NK-92 treated with Interleukin-12 subunit alpha and Interleukin-12 subunit beta, amount 100 ng/mL, for 24 hours (cell line): Measurements from ENCODE around the gene ARHGAP35.
A peak's percentile ranks its signal among the peaks of the same experiment; 100 is the strongest.

ENCODE experiments used
- DNase-seq: peaks from one replicate; lab custom pipeline; 2025; lab: John Stamatoyannopoulos, UW

Gene ARHGAP35

DNA sequence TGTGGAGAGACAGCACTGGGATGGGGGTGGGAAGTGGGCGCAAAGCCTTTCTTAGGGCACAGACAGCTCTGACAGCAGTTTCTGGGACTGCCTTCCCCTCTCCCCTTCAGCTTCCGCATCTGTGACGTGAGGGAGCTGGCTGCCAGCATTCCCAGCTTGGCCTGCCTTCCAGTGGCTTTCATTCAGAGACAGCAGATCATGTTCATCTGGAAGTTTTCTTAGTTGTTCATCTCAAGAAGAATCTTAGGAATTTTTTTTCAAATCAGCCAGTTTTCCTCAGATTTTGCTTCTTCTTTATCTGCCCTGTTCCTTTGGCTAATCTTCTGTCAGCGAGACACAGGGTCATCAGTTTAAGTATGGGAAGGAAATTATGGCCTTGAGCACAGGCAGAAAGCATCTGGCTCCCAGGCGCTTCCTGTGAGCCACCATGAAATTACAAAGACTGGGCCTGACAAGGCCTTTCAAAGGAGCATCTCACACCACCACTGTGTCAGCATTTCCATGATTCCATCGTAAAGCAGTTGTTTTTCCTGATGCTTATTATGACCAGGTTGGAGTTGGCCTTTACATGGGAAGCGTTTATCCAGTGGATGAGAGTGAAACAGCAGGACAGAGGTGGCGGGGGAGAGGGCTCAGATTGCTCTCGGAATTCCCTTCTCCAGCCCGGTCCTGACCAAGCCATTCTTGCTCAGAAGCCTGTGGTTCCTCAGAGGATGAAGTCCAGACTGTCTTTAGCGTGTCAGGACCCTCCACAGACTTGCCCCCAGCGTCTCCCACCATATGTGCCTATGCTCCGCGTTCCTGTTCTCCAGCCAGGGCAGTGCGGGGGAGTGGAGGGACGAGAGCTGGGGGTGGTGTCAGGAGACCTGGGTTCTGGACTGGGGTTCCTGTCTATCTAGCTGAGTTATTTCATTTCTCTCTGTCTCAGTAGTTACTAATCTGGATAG lies 43.6 kb downstream of the ARHGAP35 start:
- DNase-seq = peak; percentile 6

DNA sequence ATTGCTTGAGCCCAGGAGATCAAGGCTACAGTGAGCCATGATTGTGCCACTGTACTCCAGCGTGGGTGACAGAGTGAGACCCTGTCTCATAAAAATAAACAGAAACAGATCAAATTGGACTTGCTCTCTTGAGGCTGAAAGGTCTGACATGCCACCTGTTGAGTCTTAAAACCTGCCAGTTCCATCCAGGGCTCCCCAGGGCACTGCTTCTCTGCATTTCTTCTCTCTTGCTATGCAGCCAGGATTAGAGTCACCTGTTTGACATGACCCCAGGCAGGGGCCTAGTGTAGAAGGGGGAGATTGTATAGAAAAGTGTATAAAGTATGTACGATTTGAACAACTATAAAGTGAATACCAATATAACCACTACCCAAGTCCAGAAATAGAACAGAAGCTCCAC lies 45.4 kb downstream of the ARHGAP35 start:
- DNase-seq = no peak

DNA sequence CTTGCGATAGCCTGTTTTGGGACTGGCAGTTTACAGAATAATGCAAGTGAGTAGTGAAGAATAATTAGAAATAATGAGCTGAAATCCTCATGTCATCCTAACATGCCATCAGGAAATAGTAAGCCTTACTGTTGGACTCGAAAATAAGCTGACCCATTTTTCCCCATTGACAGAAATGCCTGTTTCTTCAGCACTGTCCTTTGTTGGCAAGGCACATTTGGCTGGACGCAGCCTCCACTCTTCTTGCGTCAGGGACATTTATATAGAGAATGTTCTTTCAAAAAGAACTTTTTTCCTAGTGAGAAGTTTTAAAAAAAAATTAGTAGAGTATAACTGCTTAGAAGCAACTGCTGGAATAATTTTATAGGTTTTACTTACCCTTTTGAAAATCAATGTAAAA lies 47.1 kb downstream of the ARHGAP35 start:
- no peak for DNase-seq

DNA sequence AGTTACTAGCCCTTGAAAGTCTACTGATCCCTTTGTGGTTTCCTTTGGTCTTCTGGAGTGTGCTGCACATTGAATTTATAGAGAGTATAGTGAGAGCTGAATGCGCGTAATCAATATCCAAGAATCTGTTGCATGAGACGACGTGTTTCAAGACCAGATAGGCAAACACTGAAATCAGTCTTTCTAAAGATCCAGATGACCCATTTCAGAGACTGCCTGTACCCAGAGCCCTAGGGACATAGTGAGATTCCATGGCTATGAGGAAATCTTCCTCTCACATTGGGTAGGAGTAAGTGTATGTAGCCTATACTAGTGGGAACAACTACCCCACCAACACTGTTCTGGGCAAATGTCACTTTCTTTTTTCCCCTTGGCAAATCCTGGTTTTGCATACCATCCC lies 48.6 kb downstream of the ARHGAP35 start:
- no peak for DNase-seq
